Common myeloid progenitor, CD34-positive (primary cell): Measurements from ENCODE around the gene KRTAP10-3. TPM values are rescaled to one million over a fixed set of nuclear protein-coding genes. Genes with fewer than 3 reads are reported as not detected.

ENCODE experiments used
- CTCF ChIA-PET: fragments of 350-600 bp; sonication (Branson Sonifier 250); formaldehyde crosslinking; loops from one replicate; lab custom pipeline; 2021; ENCODE audit warnings: antibody characterized with exemption; lab: Charles Lee
- POLR2A ChIA-PET: fragments of 350-600 bp; sonication (Branson Sonifier 250); formaldehyde crosslinking; loops from one replicate; lab custom pipeline; 2021; ENCODE audit warnings: antibody characterized with exemption; lab: Charles Lee
- DNase-seq, 3 donors: peaks; one replicate each; pipeline versions ENCODE4 v3.0.0 to v3.0.0-alpha.2; 2013
- H3K27ac ChIP-seq, 2 experiments: 1 replicate in 1 of 2; 2 replicates in 1 of 2; pipeline ENCODE4 v1.7.0; 2013; ENCODE audit warnings: inconsistent platforms in 2 of 2, low read length in 2 of 2, mild to moderate bottlenecking in 2 of 2, low read depth in 1 of 2, moderate library complexity in 1 of 2; ENCODE audit not compliant: severe bottlenecking in 2 of 2, insufficient read depth in 1 of 2, poor library complexity in 1 of 2
- H3K27me3 ChIP-seq, 5 experiments: replicated peaks in 2 of 5; 1 replicate in 3 of 5; 2 replicates in 2 of 5; pipeline versions ENCODE4 v1.6.1 to v1.7.0; 2013; ENCODE audit warnings: low read length in 4 of 5, mild to moderate bottlenecking in 2 of 5, moderate library complexity in 2 of 5, inconsistent platforms in 1 of 5; ENCODE audit not compliant: insufficient read depth in 5 of 5, control insufficient read depth in 4 of 5
- H3K36me3 ChIP-seq, 4 experiments: 1 replicate in 2 of 4; 2 replicates in 2 of 4; pipeline versions ENCODE4 v1.6.1 to v1.7.0; 2013; ENCODE audit warnings: low read length in 3 of 4, control low read depth in 1 of 4, mild to moderate bottlenecking in 1 of 4; ENCODE audit not compliant: control insufficient read depth in 4 of 4, insufficient read depth in 4 of 4
- H3K4me1 ChIP-seq, 4 experiments: 1 replicate in 3 of 4; 2 replicates in 1 of 4; pipeline versions ENCODE4 v1.6.1 to v1.7.1; 2013; ENCODE audit warnings: low read length in 3 of 4, mild to moderate bottlenecking in 3 of 4, control low read depth in 1 of 4, inconsistent platforms in 1 of 4, moderate library complexity in 1 of 4; ENCODE audit not compliant: control insufficient read depth in 4 of 4, insufficient read depth in 4 of 4; ENCODE audit errors: control extremely low read depth in 1 of 4
- H3K4me3 ChIP-seq, 7 experiments: 1 replicate in 4 of 7; 2 replicates in 3 of 7; pipeline versions ENCODE4 v1.5.1 to v1.7.0; 2013; ENCODE audit warnings: mild to moderate bottlenecking in 7 of 7, low read length in 6 of 7, moderate library complexity in 6 of 7, inconsistent platforms in 2 of 7, low read depth in 2 of 7, control low read depth in 1 of 7; ENCODE audit not compliant: insufficient read depth in 4 of 7, control insufficient read depth in 1 of 7; ENCODE audit errors: extremely low read depth in 1 of 7
- H3K9me3 ChIP-seq, 5 experiments: 1 replicate in 4 of 5; 2 replicates in 1 of 5; pipeline versions ENCODE4 v1.6.1 to v1.7.1; 2013; ENCODE audit warnings: low read length in 4 of 5, mild to moderate bottlenecking in 2 of 5, inconsistent platforms in 1 of 5, low read depth in 1 of 5, moderate library complexity in 1 of 5; ENCODE audit not compliant: control insufficient read depth in 4 of 5, insufficient read depth in 2 of 5; ENCODE audit errors: control extremely low read depth in 1 of 5
- WGBS: methylation state at CpG from one replicate; pipeline ENCODE4 v1.1.5; 2013; ENCODE audit not compliant: insufficient coverage; 5-methylcytosine and 5-hydroxymethylcytosine counted together
- polyA plus RNA-seq: library from polyadenylated mRNA; unstranded; fragments of 120-200 nt; gene quantifications from one replicate; pipeline ENCODE4 v1.2.1, GENCODE V29; 2013

Gene KRTAP10-3
- polyA plus RNA-seq, result not detected

GRCh38 chr21:44558695-44559094, at the start of gene KRTAP10-3:
KRTAP10-3 (minus strand) TSS chr21:44558795; CDS start chr21:44558715, 80 bp downstream.
- ChIA-PET CTCF (no interaction called here), POLR2A (no interaction called here)
- DNase-seq, result no peak
- no peaks in the 10 kb centered on the region for H3K4me1 ChIP-seq
- no peak within 1 kb of the TSS for H3K27ac ChIP-seq
- H3K9me3 ChIP-seq, result peaks cover under 1 to 16% (median 5%) of the 10 kb centered on the region in 5 experiments
- no peaks in the 10 kb centered on the region for H3K36me3 ChIP-seq
- no peak within 1 kb of the TSS for H3K4me3 ChIP-seq
- H3K27me3 ChIP-seq, result peaks cover 0 to 21% (median 6%) of the 10 kb centered on the region in 5 experiments
- 81% methylated on average over 5 of the region's 5 CpGs for WGBS

GRCh38 chr21:44606495-44606894, 47.9 kb upstream of the KRTAP10-3 start:
- WGBS, result 83% methylated on average over 2 of the region's 4 CpGs
- Histone ChIP-seq H3K27me3 (peaks cover 0 to 13% (median 5%) of the 10 kb centered on the region in 5 experiments), H3K27ac (no peak overlapping the region), H3K9me3 (peaks cover 0 to 31% (median 8%) of the 10 kb centered on the region in 5 experiments), H3K36me3 (no peaks in the 10 kb centered on the region), H3K4me3 (no peak overlapping the region), H3K4me1 (no peaks in the 10 kb centered on the region)
- ChIA-PET POLR2A (no interaction called here), CTCF (no interaction called here)
- no peak for DNase-seq

- CTCF ChIA-PET, result no interaction called here
Measured at GRCh38 chr21:44603911-44604310, 45.3 kb upstream of the KRTAP10-3 start.

DNA sequence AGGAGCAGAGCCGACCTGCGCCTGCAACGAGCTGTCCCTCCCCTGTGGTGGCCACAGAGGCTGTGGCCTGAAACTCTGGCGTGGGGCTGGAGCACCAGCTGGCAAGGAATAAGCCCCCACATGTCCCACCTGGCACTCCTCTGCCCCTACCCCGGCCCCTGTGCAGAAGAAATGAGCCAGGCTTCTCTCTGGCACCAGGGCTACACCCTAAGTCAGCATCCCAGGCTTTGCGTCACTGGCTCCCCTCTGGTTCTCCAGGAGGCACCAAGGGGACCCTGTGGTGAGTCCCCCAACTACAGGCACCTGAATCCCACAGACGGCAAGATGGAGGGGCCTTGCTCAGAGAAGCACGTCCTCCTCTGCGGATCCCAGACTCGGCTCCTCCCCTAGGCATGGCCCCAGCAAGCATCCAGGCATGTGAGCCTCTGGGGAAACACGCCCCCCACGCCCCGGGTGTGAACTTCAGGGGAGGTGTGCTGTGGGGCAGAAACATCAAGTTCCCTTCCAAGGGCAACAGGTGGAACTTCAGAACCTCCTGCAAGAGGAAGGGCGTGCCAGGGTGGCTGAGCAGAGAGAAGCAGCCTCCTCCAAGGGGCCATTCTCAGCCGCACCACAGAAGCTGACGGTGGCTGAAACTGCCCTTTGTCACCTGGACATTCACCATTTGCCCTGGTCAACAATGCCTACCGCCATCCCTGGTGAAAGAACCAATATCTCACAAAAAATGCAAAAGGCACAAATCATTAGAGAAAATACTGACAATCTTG, 44.7 kb upstream of the KRTAP10-3 start:
- 57% methylated on average over 14 of the region's 17 CpGs for WGBS
- H3K27ac ChIP-seq, result no peak overlapping the region

More at GRCh38 chr21:44603911-44604310, 45.3 kb upstream of the KRTAP10-3 start:
- H3K36me3 ChIP-seq, result no peaks in the 10 kb centered on the region
- peaks cover 0 to 16% (median 5%) of the 10 kb centered on the region in 5 experiments for H3K27me3 ChIP-seq
- no peaks in the 10 kb centered on the region for H3K4me1 ChIP-seq
- POLR2A ChIA-PET, result no interaction called here
- H3K9me3 ChIP-seq, result peaks cover 0 to 15% (median 3%) of the 10 kb centered on the region in 5 experiments
- H3K27ac ChIP-seq, result no peak overlapping the region
- H3K4me3 ChIP-seq, result no peak overlapping the region
- DNase-seq, result no peak
- 94% methylated on average over 5 of the region's 8 CpGs for WGBS

DNA sequence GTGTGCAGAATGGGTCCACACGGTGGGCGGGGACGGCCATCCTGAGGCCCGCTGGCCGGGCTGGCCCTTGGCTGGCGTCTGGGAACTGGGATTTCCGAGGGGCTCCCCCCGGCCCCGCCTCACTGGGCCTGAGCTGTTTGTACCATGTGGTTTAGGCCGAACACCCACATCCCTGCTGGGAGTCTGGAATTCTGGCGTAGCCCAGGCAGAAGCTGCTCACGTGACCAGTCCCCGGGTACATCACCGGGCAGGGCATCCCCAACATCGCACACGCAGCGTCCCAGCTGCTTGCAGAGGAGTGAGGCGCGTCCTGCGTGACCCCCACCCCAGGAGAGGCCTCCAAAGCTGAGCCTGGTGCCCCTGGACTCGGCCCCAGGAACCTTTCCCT, 43.9 kb upstream of the KRTAP10-3 start:
- Histone ChIP-seq H3K27ac (no peak overlapping the region), H3K27me3 (peaks cover 0 to 19% (median 5%) of the 10 kb centered on the region in 5 experiments), H3K4me1 (no peaks in the 10 kb centered on the region), H3K4me3 (no peak overlapping the region), H3K9me3 (peaks cover 0 to 15% (median 3%) of the 10 kb centered on the region in 5 experiments), H3K36me3 (no peaks in the 10 kb centered on the region)
- WGBS, result 92% methylated on average over 20 of the region's 21 CpGs
- DNase-seq, result no peak
- ChIA-PET POLR2A (no interaction called here), CTCF (no interaction called here)

More for the DNA sequence above, 44.7 kb upstream of the KRTAP10-3 start:
- H3K27me3 ChIP-seq, result peaks cover 0 to 16% (median 5%) of the 10 kb centered on the region in 5 experiments
- ChIA-PET POLR2A (no interaction called here), CTCF (no interaction called here)
- peaks cover 0 to 15% (median 3%) of the 10 kb centered on the region in 5 experiments for H3K9me3 ChIP-seq
- no peak overlapping the region for H3K4me3 ChIP-seq
- no peaks in the 10 kb centered on the region for H3K4me1 ChIP-seq
- DNase-seq, result no peak
- H3K36me3 ChIP-seq, result no peaks in the 10 kb centered on the region

- 89% methylated on average over 18 of the region's 23 CpGs for WGBS
- no peak overlapping the region for H3K27ac ChIP-seq
Measured at GRCh38 chr21:44601596-44602462, 43.2 kb upstream of the KRTAP10-3 start.

More at GRCh38 chr21:44601596-44602462, 43.2 kb upstream of the KRTAP10-3 start:
- ChIA-PET CTCF (no interaction called here), POLR2A (no interaction called here)
- H3K36me3 ChIP-seq, result no peaks in the 10 kb centered on the region
- peaks cover 0 to 19% (median 5%) of the 10 kb centered on the region in 5 experiments for H3K27me3 ChIP-seq
- H3K4me1 ChIP-seq, result no peaks in the 10 kb centered on the region
- no peak for DNase-seq
- H3K4me3 ChIP-seq, result no peak overlapping the region
- peaks cover 0 to 15% (median 3%) of the 10 kb centered on the region in 5 experiments for H3K9me3 ChIP-seq
